HG03097 (cell line): ENCODE measurements around the gene YOD1.

Source experiments
- ATAC-seq: cut with Tn5 transposase; IDR thresholded peaks from one replicate; pipeline ENCODE4 v1.9.1; 2021; ENCODE audit not compliant: unreplicated experiment, low FRiP score

Gene YOD1

DNA sequence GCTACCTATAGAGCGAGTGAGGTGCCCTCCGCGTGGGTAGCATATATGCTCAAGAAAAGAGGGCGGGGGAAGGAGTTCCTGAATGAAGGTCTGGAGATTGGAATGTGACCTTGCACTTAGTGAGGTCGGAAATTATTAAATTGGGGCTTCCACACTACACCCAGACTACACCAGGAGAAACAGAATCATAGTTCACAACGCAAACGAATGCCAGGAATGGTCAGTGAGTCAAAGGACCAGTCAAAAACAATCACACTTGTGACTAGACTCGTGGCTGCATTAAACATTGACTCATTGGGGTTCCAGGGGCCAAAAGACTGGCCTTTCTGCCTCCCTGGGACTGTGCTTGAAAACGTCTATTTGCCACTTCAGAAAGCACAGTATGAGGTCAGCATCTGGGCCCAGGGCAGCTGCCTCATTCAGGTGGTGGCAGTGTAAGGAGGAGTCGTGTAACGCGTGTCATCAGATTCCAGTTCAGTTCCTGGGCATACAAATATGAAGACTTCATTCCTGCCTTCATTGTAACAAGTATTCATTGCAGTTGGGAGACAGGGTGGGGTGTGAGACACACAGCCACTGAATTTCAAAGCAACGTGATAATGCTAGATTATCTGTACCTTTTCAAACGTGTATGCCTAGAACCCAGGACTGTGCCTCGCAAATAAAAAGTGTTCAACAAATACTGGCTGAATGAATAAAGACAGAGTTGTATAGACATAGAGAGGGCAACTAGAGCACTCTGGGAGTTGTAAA is at the start of gene YOD1:
YOD1 (minus strand) TSS at position 18 of the 753 bp plus-strand sequence. CDS start 178 bp downstream, outside the sequence.
- ATAC-seq, result no peak

DNA sequence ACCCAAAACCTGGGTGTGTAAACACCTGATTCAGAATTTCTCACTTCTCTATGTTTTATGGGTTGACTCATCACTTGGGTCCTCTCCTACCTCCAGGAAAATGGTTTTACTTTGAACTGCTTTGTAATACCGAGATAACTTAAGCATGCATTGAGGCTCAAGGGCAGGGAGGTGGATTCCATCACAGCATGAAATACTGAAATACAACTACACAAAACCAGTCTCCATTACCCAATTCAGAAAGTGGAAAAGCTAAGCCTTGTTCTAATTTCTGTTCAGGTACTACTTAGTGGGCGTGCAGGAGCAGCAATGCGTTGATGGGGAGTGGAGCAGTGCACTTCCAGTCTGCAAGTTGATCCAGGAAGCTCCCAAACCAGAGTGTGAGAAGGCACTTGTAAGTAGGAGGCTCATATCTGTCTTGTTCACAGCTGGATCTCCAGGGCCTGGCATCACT is 46.9 kb upstream of the YOD1 start:
- peak; percentile 63 for ATAC-seq

DNA sequence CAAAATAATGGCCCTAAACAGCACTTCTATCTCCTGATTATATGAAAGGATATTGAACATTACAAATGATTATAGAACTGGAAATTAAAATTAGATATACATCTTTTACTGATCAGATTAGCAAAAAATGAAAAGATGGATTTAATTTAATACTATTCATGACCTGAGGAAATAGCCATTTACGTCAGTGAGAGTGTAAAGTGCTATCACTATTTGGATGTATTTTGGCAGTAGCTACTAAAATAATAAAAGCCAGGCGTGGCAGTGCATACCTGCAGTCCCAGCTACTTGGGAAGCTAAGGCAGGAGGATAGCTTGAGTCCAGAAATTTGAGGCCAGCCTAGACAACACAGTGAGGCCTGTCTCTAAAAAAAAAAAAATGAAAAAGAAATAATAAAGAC is 42.9 kb upstream of the YOD1 start:
- ATAC-seq, result no peak

DNA sequence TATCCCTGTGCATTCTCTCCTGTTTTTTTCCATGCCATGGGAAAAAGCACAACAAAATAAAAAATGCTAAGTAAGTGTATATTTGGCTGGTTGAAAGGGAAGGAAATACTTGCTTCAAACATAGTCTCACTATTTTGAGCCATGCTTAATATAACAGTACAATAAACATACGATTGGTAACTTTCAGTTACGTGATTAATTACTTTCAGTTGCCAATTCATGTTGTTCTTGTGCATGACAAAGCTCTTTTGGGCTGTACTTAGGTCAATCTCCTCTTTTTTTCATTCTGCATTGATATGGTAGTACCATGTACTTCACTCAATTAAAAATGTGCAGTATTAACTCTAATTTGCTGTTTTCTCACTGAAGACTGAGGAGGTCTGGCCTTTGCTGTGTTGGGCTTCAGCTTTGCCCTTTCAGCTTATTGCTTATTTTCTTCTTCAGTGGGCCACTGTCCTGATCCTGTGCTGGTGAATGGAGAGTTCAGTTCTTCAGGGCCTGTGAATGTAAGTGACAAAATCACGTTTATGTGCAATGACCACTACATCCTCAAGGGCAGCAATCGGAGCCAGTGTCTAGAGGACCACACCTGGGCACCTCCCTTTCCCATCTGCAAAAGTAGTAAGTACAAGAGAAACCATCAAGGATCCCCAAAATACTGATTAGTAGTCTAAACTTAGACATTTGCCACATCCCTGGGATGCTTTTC is 40.3 kb upstream of the YOD1 start:
- ATAC-seq, result no peak

DNA sequence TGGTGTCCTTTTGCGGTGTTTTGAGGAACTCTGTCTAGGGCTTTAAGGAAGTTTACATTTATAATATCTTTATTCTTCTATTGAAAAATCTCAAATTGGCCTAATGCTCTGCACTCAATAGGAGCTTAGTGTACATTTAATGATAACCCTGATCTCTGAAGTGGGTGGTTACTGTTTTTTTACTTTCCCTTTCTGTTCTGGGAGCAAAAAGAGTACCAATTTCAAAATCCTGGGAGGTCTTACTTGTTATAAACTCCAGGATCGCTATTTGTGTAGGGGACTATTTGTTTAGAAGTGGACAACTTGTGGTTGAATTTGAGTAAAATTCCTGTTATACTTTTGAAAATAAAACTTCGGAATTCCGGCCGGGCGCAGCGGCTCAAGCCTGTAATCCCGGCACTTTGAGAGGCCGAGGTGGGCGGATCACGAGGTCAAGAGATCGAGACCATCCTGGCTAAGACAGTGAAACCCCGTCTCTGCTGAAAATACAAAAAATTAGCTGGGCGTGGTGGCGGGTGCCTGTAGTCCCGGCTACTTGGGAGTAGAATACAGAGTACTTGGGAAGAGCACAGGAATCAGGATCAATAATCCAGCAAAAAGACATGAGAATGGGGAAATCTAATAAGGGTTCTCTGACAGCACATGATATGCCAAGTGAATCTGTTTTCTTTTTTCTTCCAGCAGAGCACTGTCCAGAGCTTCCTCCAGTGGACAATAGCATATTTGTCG is 38.8 kb upstream of the YOD1 start:
- ATAC-seq, result no peak

DNA sequence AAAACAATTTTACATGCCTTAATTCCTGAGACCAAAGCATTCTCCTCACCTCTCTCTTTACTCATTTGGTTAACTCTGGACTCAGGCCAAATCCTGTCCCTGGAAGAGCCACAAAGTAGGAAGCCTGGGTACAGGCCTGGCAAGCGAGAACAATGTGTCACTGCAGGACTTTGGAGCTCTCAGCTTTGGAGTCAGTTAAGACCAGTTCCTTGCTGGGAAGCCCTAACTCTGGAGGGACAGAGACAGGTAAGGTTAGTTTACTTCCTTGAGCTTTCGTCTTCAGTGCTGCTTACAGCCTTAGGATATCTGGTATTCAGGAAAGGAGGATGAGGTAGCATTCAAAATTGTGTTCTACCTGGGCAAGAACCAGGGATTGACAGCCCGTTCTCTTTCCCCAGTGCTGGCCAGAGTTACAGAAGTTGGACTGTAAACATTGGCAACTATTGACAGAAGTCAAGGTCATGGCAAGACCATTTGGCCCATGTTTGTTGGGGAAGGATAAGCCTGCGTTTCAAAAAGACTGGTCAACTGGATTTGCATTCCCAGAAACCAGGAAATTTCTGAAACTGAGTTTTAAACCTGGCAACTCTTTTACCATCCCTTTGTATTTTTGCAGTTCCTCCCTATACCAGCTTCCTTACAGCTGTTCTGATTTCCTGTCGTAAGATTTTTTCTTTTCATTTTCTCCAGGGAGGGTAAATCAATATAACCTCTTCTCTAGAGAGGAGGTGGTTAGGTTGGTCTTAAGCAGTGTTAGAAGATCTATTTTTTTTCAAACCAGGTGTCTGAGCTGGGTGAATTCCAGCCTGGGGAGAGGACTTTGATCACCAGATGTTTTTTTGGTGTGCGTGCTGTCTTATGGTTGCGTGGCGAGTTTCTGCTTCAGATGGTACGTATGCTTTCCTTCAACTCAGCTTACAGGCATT is 38.0 kb upstream of the YOD1 start, which contains the start of gene C4BPB:
C4BPB (plus strand) TSS at position 160 of the 926 bp plus-strand sequence; CDS start at position 832, 672 bp downstream.
- no peak for ATAC-seq

DNA sequence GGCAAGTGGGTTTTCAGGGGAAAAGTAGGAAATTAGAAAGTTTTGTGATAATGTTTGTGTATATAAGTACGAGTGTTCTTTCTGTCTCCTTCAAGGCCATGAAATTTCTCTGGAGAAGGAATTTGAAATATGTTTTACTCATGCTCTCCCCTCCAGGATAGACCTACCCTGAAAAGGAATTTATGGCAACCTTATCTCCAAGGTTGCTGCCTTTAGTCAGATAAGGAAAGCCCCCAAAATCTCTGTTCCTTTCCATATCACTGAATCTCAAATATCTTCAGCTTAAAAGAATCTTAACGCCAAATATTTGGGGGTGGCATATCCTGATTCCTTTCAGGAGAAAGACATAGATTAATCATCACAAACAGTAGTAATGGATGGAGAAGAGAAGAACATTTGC is 37.2 kb upstream of the YOD1 start:
- no peak for ATAC-seq

DNA sequence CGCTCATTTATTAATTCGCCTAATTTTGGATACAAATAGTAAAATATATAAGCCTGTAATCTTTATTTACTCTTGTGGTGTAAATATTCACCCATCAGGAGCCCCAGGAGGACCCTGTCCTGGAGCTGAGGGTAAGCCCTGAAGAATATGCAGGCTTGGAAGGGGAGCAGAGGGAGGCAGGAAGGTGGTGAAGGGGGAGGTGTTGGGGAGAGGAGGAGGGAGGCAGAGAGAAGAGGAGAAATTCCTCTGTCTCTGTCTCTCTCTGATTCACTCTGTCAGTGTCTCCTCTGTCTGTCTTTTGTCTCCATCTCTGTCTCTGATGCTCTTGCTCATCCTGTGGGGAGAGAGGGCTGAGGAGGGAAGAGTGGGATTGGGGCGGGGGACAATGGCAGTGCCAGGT is 34.9 kb upstream of the YOD1 start:
- ATAC-seq, result no peak

DNA sequence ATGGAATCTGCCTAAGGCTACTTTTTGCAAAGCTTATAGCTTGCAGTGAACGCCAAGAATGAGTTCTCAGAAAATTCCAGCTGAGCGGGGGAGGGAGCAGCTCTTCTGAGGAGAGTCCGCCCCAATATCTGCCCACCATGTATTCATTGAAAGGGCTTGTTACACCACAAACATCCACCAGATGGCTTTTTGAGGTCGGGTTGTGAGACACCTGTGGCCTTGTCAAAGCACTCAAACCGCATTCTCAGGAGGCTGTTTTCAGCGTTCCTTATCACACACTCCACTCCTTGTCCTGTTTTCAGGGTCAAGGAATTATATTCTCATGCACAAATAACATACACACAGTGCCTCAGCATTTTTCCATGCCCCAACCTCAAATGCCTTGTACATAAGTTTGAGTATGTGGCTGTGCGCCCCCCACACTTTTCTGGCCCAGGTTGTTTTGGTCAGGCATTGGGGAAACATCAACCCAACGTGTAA is 33.7 kb upstream of the YOD1 start:
- ATAC-seq, result no peak

DNA sequence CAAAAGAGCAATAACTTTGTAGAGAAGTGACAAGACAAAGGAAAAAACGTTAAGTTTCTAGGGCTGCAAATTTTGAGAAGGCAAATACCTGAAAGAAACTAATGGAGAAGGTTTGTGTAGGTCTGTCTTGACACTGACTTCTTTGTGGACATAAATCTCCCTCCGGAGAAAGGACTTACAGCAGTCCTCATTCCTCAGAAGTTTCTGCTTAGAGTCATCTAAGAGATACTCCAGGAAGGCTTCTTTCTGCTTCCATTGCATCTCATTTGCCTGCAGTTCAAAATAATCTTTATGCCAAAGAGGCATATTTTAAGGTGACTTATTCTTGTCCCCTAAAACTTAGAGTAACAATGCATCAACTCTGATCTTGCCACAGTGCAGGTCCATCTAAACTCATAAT is 33.2 kb upstream of the YOD1 start:
- no peak for ATAC-seq

DNA sequence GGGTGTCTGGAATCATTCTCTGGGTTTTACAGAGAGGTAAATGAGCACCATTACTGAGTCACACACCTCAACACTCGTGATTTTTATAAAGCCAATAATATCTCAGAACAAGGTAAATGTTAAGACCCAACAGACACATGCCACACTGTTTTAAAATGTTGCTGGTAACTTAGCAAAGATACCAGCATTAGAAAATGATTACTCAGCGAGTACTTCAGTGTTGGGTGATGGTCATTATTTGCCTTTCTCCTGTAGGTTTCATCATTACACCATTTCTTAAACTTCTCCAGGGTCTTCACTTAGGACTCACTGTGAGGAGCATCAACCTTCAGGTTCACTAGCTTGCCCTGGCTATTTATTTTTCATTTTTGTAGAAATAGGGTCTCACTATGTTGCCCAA is 30.8 kb upstream of the YOD1 start:
- no peak for ATAC-seq

DNA sequence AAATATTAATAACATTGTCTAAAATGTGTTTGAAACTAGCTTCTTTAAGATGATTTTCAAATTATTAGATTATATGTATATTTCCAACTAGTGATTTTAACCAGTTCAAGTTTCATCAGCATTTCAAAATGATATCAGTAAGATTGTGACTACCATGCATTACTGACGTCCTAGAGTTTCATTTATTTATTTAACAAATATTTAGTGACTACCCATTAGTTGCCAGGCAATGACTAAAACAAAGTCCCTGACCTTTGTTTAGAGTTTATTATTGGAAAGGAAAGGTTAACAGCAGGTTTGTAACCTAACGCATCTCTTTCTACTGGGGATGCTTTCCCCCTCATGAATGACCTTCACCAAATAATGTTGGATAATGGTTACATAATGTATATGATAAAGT is 30.1 kb upstream of the YOD1 start:
- no peak for ATAC-seq

DNA sequence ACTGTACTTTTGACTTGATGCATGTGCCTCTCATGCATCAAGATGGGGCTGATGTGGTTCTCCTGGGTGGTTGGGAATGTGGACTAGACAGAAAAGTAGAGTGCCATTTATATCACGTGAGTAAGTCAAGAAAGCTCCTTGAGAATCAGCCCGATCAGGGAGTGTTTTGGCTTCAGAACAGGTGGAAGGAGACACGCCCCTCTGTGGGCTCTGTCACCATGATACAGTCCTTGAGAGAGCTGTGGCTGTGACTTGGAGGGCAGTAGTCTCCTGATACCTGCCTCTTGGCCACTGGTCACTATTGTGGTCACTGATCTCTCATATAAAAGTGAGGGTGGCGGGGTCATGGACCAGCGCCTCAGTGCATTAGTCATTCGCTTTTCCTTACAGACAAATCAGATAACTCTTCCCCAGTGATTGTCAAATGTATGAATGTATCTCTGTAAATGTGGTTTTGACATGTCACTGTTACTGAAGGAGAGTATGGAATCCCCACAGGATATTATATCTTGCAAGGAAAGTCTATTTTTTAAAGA is 28.8 kb upstream of the YOD1 start:
- no peak for ATAC-seq

DNA sequence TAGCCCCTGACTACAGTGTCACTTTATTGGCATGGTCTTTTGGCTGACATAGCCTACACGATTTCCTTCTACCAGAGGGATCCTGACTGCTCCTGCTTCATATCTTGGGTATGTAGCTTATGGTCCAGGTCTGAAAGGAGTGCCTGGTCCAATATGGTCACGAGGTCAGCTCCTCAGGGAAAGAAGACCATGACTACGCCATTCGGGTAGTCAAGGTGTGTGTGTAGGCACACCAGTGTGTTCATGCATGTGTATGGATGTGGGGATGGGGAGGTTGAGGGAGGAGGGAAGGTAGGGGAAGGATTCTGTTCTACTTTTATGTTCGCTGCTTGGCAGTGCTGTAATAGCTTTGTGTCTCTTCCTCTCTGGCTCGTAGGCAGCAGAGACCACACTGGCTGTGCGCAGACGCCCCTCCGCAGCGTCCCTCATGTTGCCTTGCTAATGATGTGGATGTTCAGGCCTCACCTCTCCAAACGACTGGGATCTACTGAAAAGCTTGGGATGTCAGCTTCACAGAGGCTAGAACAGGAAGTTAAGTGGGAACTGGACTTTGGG is 27.6 kb upstream of the YOD1 start:
- no peak for ATAC-seq

DNA sequence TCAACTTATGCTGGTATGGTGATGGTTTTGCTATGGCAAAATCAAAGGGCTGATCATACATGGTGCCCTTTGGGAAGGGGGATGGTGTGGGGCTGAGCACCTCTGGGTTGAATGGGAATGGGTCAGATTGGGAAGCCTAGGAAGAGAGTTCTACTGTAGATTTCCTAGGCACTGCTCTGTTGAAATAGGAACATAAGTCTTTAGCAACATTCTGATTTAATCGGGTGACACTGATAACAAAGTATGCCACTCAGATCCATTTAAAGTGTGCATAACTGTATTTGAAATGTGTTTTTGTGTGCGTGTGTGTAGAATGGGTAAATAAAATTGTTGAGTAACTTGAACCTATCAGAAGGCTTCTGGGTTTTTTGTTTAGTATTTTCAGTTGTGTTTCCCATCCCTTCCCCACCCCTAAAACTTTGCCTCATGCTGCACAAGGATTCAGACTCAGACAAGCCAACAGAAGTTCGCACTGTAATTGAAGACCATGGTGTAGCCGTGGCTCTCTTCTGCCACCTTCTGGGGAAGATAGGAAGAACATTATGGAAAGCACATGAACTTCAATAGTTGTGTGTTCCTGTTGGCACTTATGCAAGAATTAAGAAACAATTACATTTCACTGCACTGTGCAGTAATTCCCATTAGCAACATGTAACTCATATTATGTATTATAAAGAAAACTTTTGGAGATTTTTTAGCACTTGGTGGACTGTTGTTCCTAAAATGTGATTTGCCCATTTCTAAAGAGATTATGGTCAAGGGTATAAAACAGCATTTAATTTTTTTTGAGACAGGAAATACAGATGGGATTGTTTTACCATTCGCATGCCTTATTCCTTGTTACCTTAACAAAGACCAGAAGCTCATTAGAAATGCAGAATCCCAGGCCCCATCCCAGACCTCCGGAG is 26.7 kb upstream of the YOD1 start:
- no peak for ATAC-seq

DNA sequence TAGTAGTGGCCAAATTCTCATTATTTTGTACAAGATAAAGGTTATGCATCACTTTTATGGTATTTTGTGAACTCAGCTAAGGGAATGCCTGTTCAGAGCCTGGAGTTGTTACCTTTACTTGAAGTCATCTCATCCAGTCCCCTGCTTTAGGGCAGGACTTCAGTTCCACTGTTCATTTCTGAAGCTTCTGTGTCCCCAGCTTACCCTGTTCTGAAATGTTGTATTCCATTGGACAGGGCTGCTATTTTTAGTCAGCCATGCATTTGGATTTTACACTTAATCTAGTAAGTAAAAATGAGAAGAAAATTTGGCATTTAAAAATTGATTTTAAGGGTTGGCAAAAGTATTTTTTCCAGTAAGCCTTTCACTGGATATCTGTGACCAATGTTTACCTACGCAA is 26.0 kb upstream of the YOD1 start:
- no peak for ATAC-seq

DNA sequence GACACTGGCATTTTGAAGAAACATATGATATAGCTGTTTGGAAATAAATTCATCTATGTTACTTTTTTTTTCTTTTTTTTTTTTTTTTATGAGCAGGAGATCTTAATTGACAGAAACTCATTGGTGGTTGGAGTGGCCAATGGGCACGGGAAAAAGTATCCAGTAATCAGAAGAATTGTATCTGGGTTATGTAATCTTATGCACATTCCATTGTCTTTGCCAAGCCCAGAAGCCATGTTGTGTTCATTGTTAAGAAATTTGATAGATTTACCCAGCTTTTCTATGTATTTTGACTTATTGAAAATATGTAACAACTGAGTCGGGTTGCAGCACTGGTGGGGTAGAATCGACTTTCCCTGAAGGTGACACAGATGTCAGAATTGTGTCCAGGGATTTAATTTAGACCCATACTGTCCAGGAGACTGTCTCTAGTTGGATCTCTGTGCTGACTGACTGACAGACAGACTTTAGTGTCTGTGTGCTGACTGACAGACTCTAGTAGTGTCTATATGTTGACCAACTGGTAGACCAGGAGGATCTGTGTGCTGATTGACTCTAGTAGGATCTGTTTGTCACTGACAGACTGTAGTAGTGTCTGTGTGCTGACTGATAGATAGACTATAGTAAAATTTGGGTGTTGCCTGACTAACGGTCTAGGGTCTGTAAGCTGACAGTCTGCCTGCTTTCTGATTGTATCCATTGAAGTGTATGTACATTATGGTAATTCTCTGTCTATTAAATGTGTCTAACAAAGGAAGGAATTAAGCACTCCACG is 25.4 kb upstream of the YOD1 start:
- no peak for ATAC-seq
